Right ventricle myocardium inferior (tissue), 1 donor: Measurements from ENCODE around the gene STAB2. TPM values are rescaled to one million over a fixed set of nuclear protein-coding genes. Genes with fewer than 3 reads are reported as not detected.
"Not testable (repeated sequence)": the region's sequence is repeated elsewhere in the genome, so short reads cannot be mapped to it uniquely, and the experiment has no call there.

Experiments used
- ATAC-seq: fragments of 200-7000 bp; cut with Tn5 transposase; one replicate; pipeline ENCODE4 v1.9.1; 2020; ENCODE audit warnings: mild to moderate bottlenecking, moderate library complexity
- DNase-seq: peaks from one replicate; pipeline ENCODE4 v3.0.0; 2021; ENCODE audit errors: missing footprints
- intact Hi-C: fragments of 100-400 bp; cut with DNase I; formaldehyde crosslinking; loops from one replicate; pipeline ENCODE4 v1.11.0; 2022
- total RNA-seq: library from RNA; stranded (reverse); fragmentation: NEBNext Ultra II Directional; extraction: Animal tissue kit (Norgen Biotek cat#: 25700); gene quantifications from one replicate; pipeline ENCODE4 v1.2.1, GENCODE V29; 2021
- donor health status: DM: no; HTN: yes; CAD: no; lungs with severe emphysema.

STAB2 gene
- total RNA-seq, 1 donor from 2014 or later = 0.11 TPM

GRCh38 chr12:103807561-103808238 is 220.6 kb downstream of the STAB2 start:
- intact Hi-C loops = no loop called here
- ATAC-seq = no peak
- DNase-seq = no peak

- no peak for ATAC-seq
- intact Hi-C loops = no loop called here
- no peak for DNase-seq
Observed at GRCh38 chr12:103808239-103808880, 221.3 kb downstream of the STAB2 start.

- intact Hi-C loops = no loop called here
- DNase-seq = no peak
- no peak for ATAC-seq
Observed at GRCh38 chr12:103809154-103809553, 222.1 kb downstream of the STAB2 start.

- DNase-seq, intact Hi-C loops, ATAC-seq: not testable (repeated sequence)
Observed at GRCh38 chr12:103809639-103810038, 222.6 kb downstream of the STAB2 start.

- intact Hi-C loops = no loop called here
- DNase-seq = no peak
- ATAC-seq = no peak
Observed at GRCh38 chr12:103810111-103810510, 223.0 kb downstream of the STAB2 start.

GRCh38 chr12:103811791-103812190 is 224.7 kb downstream of the STAB2 start:
- DNase-seq (no peak), ATAC-seq (no peak)
- intact Hi-C loops = no loop called here

GRCh38 chr12:103812789-103813188 is 225.7 kb downstream of the STAB2 start:
- ATAC-seq = no peak
- DNase-seq = no peak
- intact Hi-C loops = no loop called here

- intact Hi-C loops = no loop called here
- DNase-seq (no peak), ATAC-seq (no peak)
Observed at GRCh38 chr12:103813426-103813825, 226.4 kb downstream of the STAB2 start.

GRCh38 chr12:103813949-103814348 is 226.9 kb downstream of the STAB2 start:
- peak; percentile 28 for ATAC-seq
- intact Hi-C loops = no loop called here

GRCh38 chr12:103814436-103814835 is 227.4 kb downstream of the STAB2 start:
- DNase-seq (no peak), ATAC-seq (no peak)
- intact Hi-C loops = no loop called here

More at GRCh38 chr12:103813949-103814348, 226.9 kb downstream of the STAB2 start:
- DNase-seq = no peak

Other genes starting within 250 kb of the STAB2 start
- not detected for gene C12orf42, start 91.3 kb upstream of the STAB2 start, total RNA-seq